Fibroblast of lung (primary cell): ENCODE data around the gene TLR2.

ENCODE experiments used
- EZH2 ChIP-seq: IDR thresholded peaks from 2 replicates; pipeline ENCODE4 v1.5.1; 2012; ENCODE audit warnings: low read length, control low read depth, mild to moderate bottlenecking; ENCODE audit errors: missing control alignments
- TF ChIP-seq, protein P1 (sequence below), 2 donors: IDR thresholded peaks in 1 of 2; conservative IDR thresholded peaks in 1 of 2; 1 replicate in 1 of 2; 2 replicates in 1 of 2; pipeline ENCODE4 v1.5.1; 2011 to 2012; ENCODE audit warnings: low read length in 2 of 2, control low read depth in 1 of 2, inconsistent platforms in 1 of 2, low read depth in 1 of 2, mild to moderate bottlenecking in 1 of 2

DNA sequence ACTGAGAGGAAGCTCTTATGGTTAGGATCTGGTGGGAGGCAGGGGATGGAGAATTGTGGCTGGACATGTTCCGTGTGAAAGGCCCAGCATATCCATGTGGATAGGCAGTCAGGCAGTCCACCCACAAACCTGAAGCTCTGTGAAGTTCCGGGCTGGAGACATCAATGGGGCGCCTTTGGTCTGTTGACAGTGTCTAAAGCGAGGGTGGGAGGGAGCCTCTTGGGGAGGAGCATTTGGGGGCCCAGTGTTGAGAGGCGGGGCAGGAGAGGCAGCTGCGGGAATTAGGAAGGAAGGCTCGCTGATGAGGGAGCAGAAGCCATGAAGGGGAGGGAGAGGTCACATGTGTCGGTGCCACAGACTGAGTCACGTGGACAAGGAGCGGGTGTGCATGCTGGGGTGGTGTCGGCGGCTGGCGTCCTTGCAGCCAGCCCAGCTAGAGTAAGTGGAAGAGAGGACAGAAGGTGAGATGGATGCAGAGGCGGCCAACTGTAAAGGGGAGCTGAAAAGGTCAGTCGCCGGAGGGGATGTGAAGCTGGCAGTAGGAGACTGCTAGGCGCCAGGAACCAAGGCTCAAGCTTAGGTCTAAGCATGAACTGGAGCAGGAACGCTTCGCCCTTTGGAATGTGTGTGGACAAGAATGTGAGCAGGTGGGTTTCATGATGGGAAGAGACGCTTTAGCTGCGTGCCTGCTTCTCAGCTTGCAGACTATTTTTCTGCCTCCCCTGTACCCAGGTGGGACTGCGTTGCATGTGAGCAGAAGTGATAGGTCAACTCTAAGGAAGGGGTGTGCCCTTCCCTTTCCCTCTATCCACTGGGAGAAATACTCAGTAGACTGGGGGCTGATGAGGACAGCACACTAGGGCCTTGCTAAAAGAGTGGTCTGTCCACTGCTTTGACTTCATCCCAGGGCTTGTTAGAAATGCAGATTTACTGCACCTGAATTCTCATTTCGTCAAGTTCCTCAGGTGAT lies 44.0 kb upstream of the TLR2 start:
- TF ChIP-seq, protein P1, sequence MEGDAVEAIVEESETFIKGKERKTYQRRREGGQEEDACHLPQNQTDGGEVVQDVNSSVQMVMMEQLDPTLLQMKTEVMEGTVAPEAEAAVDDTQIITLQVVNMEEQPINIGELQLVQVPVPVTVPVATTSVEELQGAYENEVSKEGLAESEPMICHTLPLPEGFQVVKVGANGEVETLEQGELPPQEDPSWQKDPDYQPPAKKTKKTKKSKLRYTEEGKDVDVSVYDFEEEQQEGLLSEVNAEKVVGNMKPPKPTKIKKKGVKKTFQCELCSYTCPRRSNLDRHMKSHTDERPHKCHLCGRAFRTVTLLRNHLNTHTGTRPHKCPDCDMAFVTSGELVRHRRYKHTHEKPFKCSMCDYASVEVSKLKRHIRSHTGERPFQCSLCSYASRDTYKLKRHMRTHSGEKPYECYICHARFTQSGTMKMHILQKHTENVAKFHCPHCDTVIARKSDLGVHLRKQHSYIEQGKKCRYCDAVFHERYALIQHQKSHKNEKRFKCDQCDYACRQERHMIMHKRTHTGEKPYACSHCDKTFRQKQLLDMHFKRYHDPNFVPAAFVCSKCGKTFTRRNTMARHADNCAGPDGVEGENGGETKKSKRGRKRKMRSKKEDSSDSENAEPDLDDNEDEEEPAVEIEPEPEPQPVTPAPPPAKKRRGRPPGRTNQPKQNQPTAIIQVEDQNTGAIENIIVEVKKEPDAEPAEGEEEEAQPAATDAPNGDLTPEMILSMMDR (conservative IDR thresholded peaks at IDR 0.05 in 1 of 2, IDR thresholded peaks at IDR 0.05 in 1 of 2; ENCODE audit: low read depth in 1 of 2, low read length in 2 of 2) = no peak
- no peak for TF ChIP-seq EZH2
